Liver (tissue), 9 donors: ENCODE measurements around the gene ANKRD33. TPM values are rescaled to one million over a fixed set of nuclear protein-coding genes. Genes with fewer than 3 reads are reported as not detected.

Experiments used
- DNase-seq: peaks from one replicate; pipeline ENCODE4 v3.0.0-alpha.2; 2017; ENCODE audit warnings: low spot score
- H3K27ac ChIP-seq, 2 donors: one replicate each; pipeline ENCODE4 v1.7.0; 2013; ENCODE audit warnings: inconsistent platforms in 2 of 2, low read length in 2 of 2, control low read depth in 1 of 2, low read depth in 1 of 2, mild to moderate bottlenecking in 1 of 2
- H3K27me3 ChIP-seq, 4 donors: one replicate each; pipeline versions ENCODE4 v1.6.1 to v1.7.0; 2013; ENCODE audit warnings: low read length in 3 of 4, inconsistent platforms in 1 of 4, mild to moderate bottlenecking in 1 of 4, moderate library complexity in 1 of 4; ENCODE audit not compliant: control insufficient read depth in 4 of 4, insufficient read depth in 4 of 4
- H3K36me3 ChIP-seq, 4 donors: one replicate each; pipeline versions ENCODE4 v1.6.1 to v1.7.0; 2013; ENCODE audit warnings: low read length in 3 of 4, mild to moderate bottlenecking in 3 of 4, low read depth in 1 of 4, moderate library complexity in 1 of 4; ENCODE audit not compliant: control insufficient read depth in 4 of 4, insufficient read depth in 3 of 4
- H3K4me1 ChIP-seq, 4 donors: one replicate each; pipeline versions ENCODE4 v1.6.1 to v1.7.0; 2013; ENCODE audit warnings: low read length in 3 of 4, mild to moderate bottlenecking in 3 of 4, moderate library complexity in 1 of 4; ENCODE audit not compliant: control insufficient read depth in 4 of 4, insufficient read depth in 4 of 4
- H3K4me3 ChIP-seq, 3 donors: one replicate each; pipeline versions ENCODE4 v1.6.1 to v1.7.0; 2013; ENCODE audit warnings: low read length in 3 of 3, control low read depth in 1 of 3, low read depth in 1 of 3, mild to moderate bottlenecking in 1 of 3
- H3K9ac ChIP-seq, 2 donors: one replicate each; pipeline ENCODE4 v1.7.0; 2013; ENCODE audit warnings: low read length in 2 of 2, mild to moderate bottlenecking in 2 of 2, moderate library complexity in 2 of 2, control low read depth in 1 of 2, low read depth in 1 of 2
- H3K9me3 ChIP-seq, 4 donors: one replicate each; pipeline versions ENCODE4 v1.6.1 to v1.7.0; 2013; ENCODE audit warnings: low read length in 3 of 4; ENCODE audit not compliant: control insufficient read depth in 4 of 4
- EGR1 ChIP-seq, 2 donors: IDR thresholded peaks; 2 replicates each; pipeline ENCODE4 v1.6.1; 2016 to 2018; ENCODE audit warnings: antibody characterized with exemption in 2 of 2, low read depth in 2 of 2
- FOXA1 ChIP-seq: IDR thresholded peaks from 2 replicates; pipeline ENCODE4 v1.6.1; 2016; ENCODE audit warnings: antibody characterized with exemption
- FOXA2 ChIP-seq: IDR thresholded peaks from 2 replicates; pipeline ENCODE4 v1.6.1; 2016; ENCODE audit warnings: antibody characterized with exemption
- GABPA ChIP-seq, 2 donors: IDR thresholded peaks in 1 of 2; conservative IDR thresholded peaks in 1 of 2; 2 replicates each; pipeline ENCODE4 v1.6.1; 2016; ENCODE audit warnings: antibody characterized with exemption in 2 of 2, mild to moderate bottlenecking in 1 of 2, moderate library complexity in 1 of 2
- HNF4A ChIP-seq, 2 donors: conservative IDR thresholded peaks; 2 replicates each; pipeline ENCODE4 v1.6.1; 2016; ENCODE audit warnings: antibody characterized with exemption in 2 of 2, mild to moderate bottlenecking in 2 of 2
- JUND ChIP-seq, 2 donors: IDR thresholded peaks; 2 replicates each; pipeline ENCODE4 v1.6.1; 2016; ENCODE audit warnings: antibody characterized with exemption in 2 of 2
- NR2F2 ChIP-seq: IDR thresholded peaks from 2 replicates; pipeline ENCODE4 v1.6.1; 2016; ENCODE audit warnings: antibody characterized with exemption
- REST ChIP-seq: IDR thresholded peaks from 2 replicates; pipeline ENCODE4 v1.6.1; 2016; ENCODE audit warnings: antibody characterized with exemption, mild to moderate bottlenecking
- RXRA ChIP-seq, 2 donors: IDR thresholded peaks; 2 replicates each; pipeline ENCODE4 v1.6.1; 2017 to 2018; ENCODE audit warnings: antibody characterized with exemption in 2 of 2, mild to moderate bottlenecking in 1 of 2
- SP1 ChIP-seq: IDR thresholded peaks from 2 replicates; pipeline ENCODE4 v1.6.1; 2018; ENCODE audit warnings: antibody characterized with exemption, mild to moderate bottlenecking
- TAF1 ChIP-seq: conservative IDR thresholded peaks from 2 replicates; pipeline ENCODE4 v1.6.1; 2016; ENCODE audit warnings: antibody characterized with exemption, mild to moderate bottlenecking
- YY1 ChIP-seq: IDR thresholded peaks from 2 replicates; pipeline ENCODE4 v1.6.1; 2016; ENCODE audit warnings: antibody characterized with exemption, mild to moderate bottlenecking
- ZBTB33 ChIP-seq: IDR thresholded peaks from 2 replicates; pipeline ENCODE4 v1.6.1; 2016; ENCODE audit warnings: antibody characterized with exemption
- WGBS: extraction: QIAGEN DNeasy Blood & Tissue Kit; methylation state at CpG from one replicate; pipeline ENCODE4 v1.1.7; 2013; 5-methylcytosine and 5-hydroxymethylcytosine counted together
- polyA plus RNA-seq, 2 donors: library from polyadenylated mRNA; stranded (reverse) in 1 of 2; unstranded in 1 of 2; fragments of 200-250 nt in 1 of 2; fragments of >200 nt in 1 of 2; fragmentation: Nextera tagmentation in 1 of 2; extraction: Ambion mirVana in 1 of 2; gene quantifications; one replicate each; pipeline versions ENCODE4 v1.2.1 to v1.2.3, GENCODE V29; 2013 to 2015
- total RNA-seq, 2 donors: library from RNA; depleted of rRNA; stranded (reverse); fragments of >200 nt; gene quantifications; one replicate each; pipeline ENCODE4 v1.2.3, GENCODE V29; 2014
- TF ChIP-seq, protein P1 (sequence below): IDR thresholded peaks from 2 replicates; pipeline ENCODE4 v1.6.1; 2016; ENCODE audit warnings: antibody characterized with exemption
- TF ChIP-seq, protein P2 (sequence below): IDR thresholded peaks from 2 replicates; pipeline ENCODE4 v1.6.1; 2016; ENCODE audit warnings: antibody characterized with exemption
- TF ChIP-seq, protein P3 (sequence below): fragments of 150-350 bp; IDR thresholded peaks from 2 replicates; pipeline ENCODE4 v1.5.1; 2017; ENCODE audit warnings: improper control_type of control experiment, low read depth, low read length; ENCODE audit not compliant: missing input control
- donor health status: healthy.
- donor health status: healthy.
- donor health status: healthy.
- donor health status: healthy.
- donor health status: healthy.

Gene ANKRD33
- total and polyA plus RNA-seq, 4 donors = not detected

GRCh38 chr12:51874000-51874399, 13.9 kb upstream of the ANKRD33 start (continued):
- TF ChIP-seq EGR1 (IDR thresholded peaks at IDR 0.05; ENCODE audit: low read depth in 2 of 2) (no peak), SP1 (no peak)

- peaks cover 0 to 2% (median 0%) of the 10 kb centered on the region in 4 donors for H3K27me3 ChIP-seq
- no peak for DNase-seq
- H3K27ac ChIP-seq = no peak overlapping the region
- H3K4me1 ChIP-seq = peaks cover 0 to under 1% (median 0%) of the 10 kb centered on the region in 4 donors
- H3K9ac ChIP-seq = no peak overlapping the region
- TF ChIP-seq RXRA (IDR thresholded peaks at IDR 0.05) (no peak), SP1 (no peak), HNF4A (conservative IDR thresholded peaks at IDR 0.05) (no peak), YY1 (no peak), FOXA2 (no peak), REST (no peak)
- TF ChIP-seq, protein P1, sequence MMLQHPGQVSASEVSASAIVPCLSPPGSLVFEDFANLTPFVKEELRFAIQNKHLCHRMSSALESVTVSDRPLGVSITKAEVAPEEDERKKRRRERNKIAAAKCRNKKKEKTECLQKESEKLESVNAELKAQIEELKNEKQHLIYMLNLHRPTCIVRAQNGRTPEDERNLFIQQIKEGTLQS = no peak
- no peak overlapping the region for H3K4me3 ChIP-seq
- no peaks in the 10 kb centered on the region for H3K36me3 ChIP-seq
- no peaks in the 10 kb centered on the region for H3K9me3 ChIP-seq
- WGBS = 78% methylated on average over 4 of the region's 4 CpGs
These were observed 13.4 kb upstream of the ANKRD33 start for GRCh38 chr12:51874486-51874885.

DNA sequence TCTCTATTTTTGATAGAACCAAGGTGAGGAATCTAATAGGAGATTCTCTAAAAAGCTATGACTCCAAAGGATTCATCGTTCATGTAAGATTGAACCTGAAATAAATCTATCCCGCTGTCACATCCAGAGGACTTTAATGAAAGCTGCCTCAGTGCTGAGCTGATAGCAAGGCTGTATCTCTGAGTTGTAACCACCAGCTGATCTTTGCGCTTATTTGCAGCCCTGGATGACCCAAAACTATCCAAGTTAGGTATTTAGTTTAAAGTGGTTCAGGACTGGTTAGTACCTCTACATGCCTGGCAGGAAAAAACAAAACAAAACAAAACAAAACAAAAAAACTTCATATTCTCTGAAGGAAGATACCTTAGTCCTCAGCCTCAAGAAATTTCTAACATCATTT, 8.8 kb upstream of the ANKRD33 start:
- TF ChIP-seq REST (no peak), TAF1 (no peak), JUND (IDR thresholded peaks at IDR 0.05) (no peak), FOXA2 (no peak), ZBTB33 (no peak), NR2F2 (no peak), HNF4A (conservative IDR thresholded peaks at IDR 0.05) (no peak), YY1 (no peak), FOXA1 (no peak), GABPA (IDR thresholded peaks at IDR 0.05 in 1 of 2, conservative IDR thresholded peaks at IDR 0.05 in 1 of 2) (no peak)
- TF ChIP-seq, protein P2, sequence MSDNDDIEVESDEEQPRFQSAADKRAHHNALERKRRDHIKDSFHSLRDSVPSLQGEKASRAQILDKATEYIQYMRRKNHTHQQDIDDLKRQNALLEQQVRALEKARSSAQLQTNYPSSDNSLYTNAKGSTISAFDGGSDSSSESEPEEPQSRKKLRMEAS = no peak
- TF ChIP-seq, protein P1 = no peak
- TF ChIP-seq, protein P3, sequence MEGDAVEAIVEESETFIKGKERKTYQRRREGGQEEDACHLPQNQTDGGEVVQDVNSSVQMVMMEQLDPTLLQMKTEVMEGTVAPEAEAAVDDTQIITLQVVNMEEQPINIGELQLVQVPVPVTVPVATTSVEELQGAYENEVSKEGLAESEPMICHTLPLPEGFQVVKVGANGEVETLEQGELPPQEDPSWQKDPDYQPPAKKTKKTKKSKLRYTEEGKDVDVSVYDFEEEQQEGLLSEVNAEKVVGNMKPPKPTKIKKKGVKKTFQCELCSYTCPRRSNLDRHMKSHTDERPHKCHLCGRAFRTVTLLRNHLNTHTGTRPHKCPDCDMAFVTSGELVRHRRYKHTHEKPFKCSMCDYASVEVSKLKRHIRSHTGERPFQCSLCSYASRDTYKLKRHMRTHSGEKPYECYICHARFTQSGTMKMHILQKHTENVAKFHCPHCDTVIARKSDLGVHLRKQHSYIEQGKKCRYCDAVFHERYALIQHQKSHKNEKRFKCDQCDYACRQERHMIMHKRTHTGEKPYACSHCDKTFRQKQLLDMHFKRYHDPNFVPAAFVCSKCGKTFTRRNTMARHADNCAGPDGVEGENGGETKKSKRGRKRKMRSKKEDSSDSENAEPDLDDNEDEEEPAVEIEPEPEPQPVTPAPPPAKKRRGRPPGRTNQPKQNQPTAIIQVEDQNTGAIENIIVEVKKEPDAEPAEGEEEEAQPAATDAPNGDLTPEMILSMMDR = no peak
- no peak overlapping the region for H3K4me3 ChIP-seq
- no peak overlapping the region for H3K9ac ChIP-seq
- H3K9me3 ChIP-seq = no peaks in the 10 kb centered on the region
- DNase-seq = no peak
- whole genome bisulfite sequencing = 92% methylated on average over 3 of the region's 3 CpGs
- H3K36me3 ChIP-seq = no peaks in the 10 kb centered on the region
- no peaks in the 10 kb centered on the region for H3K4me1 ChIP-seq
- H3K27ac ChIP-seq = no peak overlapping the region
- H3K27me3 ChIP-seq = no peaks in the 10 kb centered on the region
